H1 (cell line): ENCODE measurements around the gene GNAI2. TPM values are rescaled to one million over a fixed set of nuclear protein-coding genes. Genes with fewer than 3 reads are reported as not detected.

Source experiments
- BACH1 ChIP-seq: IDR thresholded peaks from 2 replicates; pipeline ENCODE4 v1.6.1; 2012; ENCODE audit warnings: low read length, improper control_type of control experiment
- BRCA1 ChIP-seq: IDR thresholded peaks from 2 replicates; pipeline ENCODE4 v1.6.1; 2012; ENCODE audit warnings: low read depth, low read length, improper control_type of control experiment
- CHD2 ChIP-seq: IDR thresholded peaks from 2 replicates; pipeline ENCODE4 v1.6.1; 2012; ENCODE audit warnings: low read length, improper control_type of control experiment
- CHD7 ChIP-seq: fragments of 300-600 bp; sonication (generic); IDR thresholded peaks from 2 replicates; pipeline ENCODE4 v1.7.1; 2012; ENCODE audit warnings: low read length, moderate library complexity, mild to moderate bottlenecking, inconsistent platforms; ENCODE audit not compliant: insufficient replicate concordance
- KDM4A ChIP-seq: IDR thresholded peaks from one replicate; pipeline ENCODE4 v1.7.1; 2012; ENCODE audit warnings: low read depth, mild to moderate bottlenecking, moderate library complexity, low read length, inconsistent platforms; ENCODE audit not compliant: severe bottlenecking
- SIRT6 ChIP-seq: IDR thresholded peaks from one replicate; pipeline ENCODE4 v1.7.1; 2012; ENCODE audit warnings: low read length, inconsistent platforms
- SUZ12 ChIP-seq: fragments of 200-600 bp; sonication (generic); IDR thresholded peaks from 2 replicates; pipeline ENCODE4 v1.6.1; 2012; ENCODE audit warnings: mild to moderate bottlenecking, inconsistent platforms, low read length, moderate library complexity, mixed read lengths
- TAF1 ChIP-seq: IDR thresholded peaks from 2 replicates; pipeline ENCODE4 v1.6.1; 2011; ENCODE audit warnings: mild to moderate bottlenecking, low read depth, low read length
- polyA plus RNA-seq, 7 experiments: library from polyadenylated mRNA; depleted of rRNA in 3 of 7; stranded (reverse) in 5 of 7; unstranded in 2 of 7; fragments of >200 nt in 5 of 7; fragments of 200-250 nt in 2 of 7; gene quantifications; 1 replicate in 5 of 7; 2 replicates in 1 of 7; 4 replicates in 1 of 7; pipeline versions ENCODE4 v1.2.1 to v1.2.3, GENCODE V29; 2011 to 2013; ENCODE audit warnings: missing spikeins in 2 of 7, mixed read lengths in 2 of 7
- total RNA-seq: library from RNA; stranded (reverse); fragmentation: NEBNext Ultra II Directional; extraction: Animal tissue kit (Norgen Biotek cat#: 25700); gene quantifications from 2 replicates; pipeline ENCODE4 v1.2.1, GENCODE V29; 2021

The GNAI2 gene
- total and polyA plus RNA-seq, 2 of the 8 experiments (the other 6 are each of a cell fraction or from before 2014, with no cell fraction given), result 168 to 539 TPM

GRCh38 chr3:50298836-50299637, 63.0 kb downstream of the GNAI2 start, which contains the start of the genes HYAL3 and NAA80 (continued):
- TF ChIP-seq CHD7 (no peak), CHD2 (no peak), BACH1 (peak; percentile 53; the same call in 1 of the 2 replicates), KDM4A (peak; percentile 96), TAF1 (peak; percentile 59; the same call in 1 of the 2 replicates), SIRT6 (no peak), BRCA1 (no peak), SUZ12 (no peak)
